Activated naive CD8-positive, alpha-beta T cell treated with anti-CD3 and anti-CD28 coated beads, Interleukin-2, amount 50 U/mL, for 24 hours (primary cell): ENCODE data around the gene DOCK9.

Experiments used
- ATAC-seq: fragments of 150-1000 bp; cut with Tn5 transposase; one replicate; pipeline ENCODE4 v1.10.0; 2021
- DNase-seq: peaks from one replicate; pipeline ENCODE4 v3.0.0; 2021
- H3K27ac Mint-ChIP-seq: one replicate; pipeline ENCODE4 v1.8.0; 2021; ENCODE audit warnings: mild to moderate bottlenecking, mixed read lengths
- H3K27me3 Mint-ChIP-seq: one replicate; pipeline ENCODE4 v1.8.0; 2021; ENCODE audit warnings: mixed read lengths
- H3K36me3 Mint-ChIP-seq: one replicate; pipeline ENCODE4 v1.8.0; 2021; ENCODE audit warnings: low read depth, mixed read lengths
- H3K4me1 Mint-ChIP-seq: one replicate; pipeline ENCODE4 v1.8.0; 2021; ENCODE audit warnings: mixed read lengths
- H3K4me3 Mint-ChIP-seq: one replicate; pipeline ENCODE4 v1.8.0; 2021; ENCODE audit warnings: mild to moderate bottlenecking, moderate library complexity, mixed read lengths
- H3K9me3 Mint-ChIP-seq: one replicate; pipeline ENCODE4 v1.8.0; 2021; ENCODE audit warnings: mixed read lengths

Gene DOCK9

DNA sequence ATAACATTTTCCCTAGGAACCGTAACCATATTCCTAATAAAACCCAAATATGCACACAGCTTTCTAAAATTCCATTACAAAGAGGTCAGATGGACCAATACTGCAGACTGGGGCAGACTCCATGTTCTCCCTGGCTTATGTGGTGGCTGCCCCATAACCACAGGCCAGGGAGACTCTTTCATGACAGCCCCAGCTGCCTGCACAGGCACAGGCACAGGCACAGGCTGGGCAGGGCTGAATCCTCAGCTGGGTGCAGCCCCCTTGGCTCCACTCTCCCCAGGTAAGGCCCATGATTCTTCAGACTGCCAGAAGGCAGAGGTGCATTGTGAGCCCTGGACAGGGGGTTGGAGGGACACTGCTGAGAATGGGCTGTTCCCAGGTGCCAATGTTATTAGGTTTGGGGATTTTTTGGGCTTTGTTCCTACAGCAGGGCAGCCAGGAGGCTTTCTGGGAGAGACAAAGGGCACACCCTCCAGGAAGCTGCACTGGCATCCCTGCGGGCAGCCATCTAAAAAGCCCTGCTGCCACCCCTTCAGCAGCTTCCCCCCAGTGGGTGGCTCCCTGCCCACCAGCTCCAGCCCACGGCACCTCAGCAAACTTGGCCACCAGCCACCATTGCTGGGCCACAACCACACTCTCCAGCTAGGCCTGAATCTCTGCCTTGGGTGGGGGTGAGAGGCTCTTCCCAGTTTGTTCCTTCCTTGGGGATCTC, 20.0 kb downstream of the DOCK9 start:
- ATAC-seq (peak; percentile 24), DNase-seq (no peak)
- Mint-ChIP-seq H3K27ac (no peak overlapping the region), H3K36me3 (peaks cover 5% of the 10 kb centered on the region), H3K4me1 (peaks cover 17% of the 10 kb centered on the region), H3K9me3 (no peaks in the 10 kb centered on the region), H3K27me3 (no peaks in the 10 kb centered on the region), H3K4me3 (no peak overlapping the region)

DNA sequence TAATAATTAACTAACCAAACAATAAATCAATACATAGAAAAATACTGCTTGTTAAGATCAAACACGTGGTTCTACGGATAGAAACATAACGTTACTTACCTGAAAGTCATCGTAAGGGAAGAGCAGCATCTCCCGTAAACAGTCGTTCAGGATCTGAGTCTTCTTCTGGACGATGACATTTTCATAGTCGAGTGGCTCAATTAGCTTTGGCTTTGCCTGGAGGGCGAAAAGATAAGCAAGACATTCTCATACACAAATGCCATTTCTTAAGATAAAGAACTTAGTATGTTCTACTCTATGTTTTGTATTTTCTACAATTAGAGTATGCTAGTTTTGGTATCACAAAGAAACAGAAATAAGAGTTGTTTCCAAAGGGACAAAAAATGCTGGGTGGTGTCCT, 22.5 kb downstream of the DOCK9 start:
- no peak overlapping the region for H3K4me3 Mint-ChIP-seq
- ATAC-seq = no peak
- no peaks in the 10 kb centered on the region for H3K9me3 Mint-ChIP-seq
- peaks cover 6% of the 10 kb centered on the region for H3K36me3 Mint-ChIP-seq
- H3K27ac Mint-ChIP-seq = no peak overlapping the region
- no peak for DNase-seq
- H3K27me3 Mint-ChIP-seq = no peaks in the 10 kb centered on the region
- peaks cover 12% of the 10 kb centered on the region for H3K4me1 Mint-ChIP-seq

DNA sequence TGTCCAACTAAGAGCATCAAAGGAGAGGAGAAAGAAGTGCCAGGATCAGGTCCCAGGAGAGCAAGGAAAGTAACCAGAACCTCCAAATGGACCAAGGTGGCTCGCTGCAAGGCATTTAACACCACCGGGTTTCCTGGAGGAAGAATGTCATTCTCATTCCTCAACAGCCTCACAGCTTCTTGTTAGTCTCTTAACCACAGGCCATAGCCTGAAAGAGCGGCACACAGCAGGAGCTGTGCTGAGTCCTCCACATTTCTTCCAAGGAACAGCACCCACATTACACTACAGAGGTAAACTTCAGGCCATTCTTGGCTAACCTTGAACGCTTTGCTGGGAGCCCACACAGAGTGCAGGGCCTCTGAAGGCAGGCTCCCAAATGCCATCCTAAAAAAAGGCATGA, 23.6 kb downstream of the DOCK9 start:
- Mint-ChIP-seq H3K4me3 (no peak overlapping the region), H3K4me1 (peaks cover 9% of the 10 kb centered on the region), H3K36me3 (peaks cover 9% of the 10 kb centered on the region), H3K27ac (no peak overlapping the region), H3K27me3 (no peaks in the 10 kb centered on the region), H3K9me3 (no peaks in the 10 kb centered on the region)
- no peak for DNase-seq
- ATAC-seq = no peak

DNA sequence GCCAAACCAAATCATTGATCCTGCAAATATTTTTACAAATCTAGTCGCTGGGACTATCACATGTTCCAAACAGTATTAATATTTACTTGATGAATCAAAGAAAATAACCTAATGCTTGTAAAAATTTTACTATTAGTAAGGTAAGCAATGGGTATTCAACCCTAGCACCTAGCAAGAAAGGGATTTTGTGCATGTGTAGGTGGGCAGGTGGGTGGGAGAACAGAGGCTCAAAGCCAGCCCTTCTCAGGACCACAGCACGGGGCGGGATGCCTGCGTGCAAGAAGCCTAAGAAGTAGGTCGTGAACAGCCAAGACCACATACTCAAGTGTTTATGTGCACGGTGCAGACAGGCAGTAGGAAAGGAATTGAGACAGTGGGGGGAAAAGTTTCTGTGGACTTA, 26.6 kb downstream of the DOCK9 start:
- Mint-ChIP-seq H3K4me1 (peaks cover 6% of the 10 kb centered on the region), H3K27me3 (no peaks in the 10 kb centered on the region), H3K9me3 (no peaks in the 10 kb centered on the region), H3K27ac (no peak overlapping the region), H3K4me3 (no peak overlapping the region), H3K36me3 (peaks cover 7% of the 10 kb centered on the region)
- no peak for DNase-seq
- ATAC-seq = no peak

DNA sequence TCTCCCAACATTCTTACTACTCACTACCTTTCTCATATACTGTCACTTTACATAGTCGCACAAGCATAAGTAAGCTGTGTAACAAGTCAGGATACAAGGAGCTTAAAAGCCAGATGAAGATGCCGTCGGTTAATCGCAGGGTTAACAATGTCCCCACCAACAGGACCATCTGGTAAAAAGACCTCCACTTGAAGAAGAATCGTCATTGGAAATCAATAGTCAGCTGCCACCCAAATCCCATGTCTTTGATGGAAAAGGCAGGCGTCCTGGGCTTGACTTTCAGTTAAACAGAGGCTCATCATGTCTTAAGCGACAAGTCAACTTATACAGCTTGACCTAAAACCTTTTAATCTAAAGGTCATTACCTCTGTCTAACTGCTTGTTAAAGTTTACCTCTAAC, 27.2 kb downstream of the DOCK9 start:
- H3K27me3 Mint-ChIP-seq = no peaks in the 10 kb centered on the region
- peaks cover 7% of the 10 kb centered on the region for H3K36me3 Mint-ChIP-seq
- ATAC-seq (no peak), DNase-seq (no peak)
- H3K9me3 Mint-ChIP-seq = no peaks in the 10 kb centered on the region
- H3K4me3 Mint-ChIP-seq = no peak overlapping the region
- H3K4me1 Mint-ChIP-seq = peaks cover 6% of the 10 kb centered on the region
- H3K27ac Mint-ChIP-seq = no peak overlapping the region

DNA sequence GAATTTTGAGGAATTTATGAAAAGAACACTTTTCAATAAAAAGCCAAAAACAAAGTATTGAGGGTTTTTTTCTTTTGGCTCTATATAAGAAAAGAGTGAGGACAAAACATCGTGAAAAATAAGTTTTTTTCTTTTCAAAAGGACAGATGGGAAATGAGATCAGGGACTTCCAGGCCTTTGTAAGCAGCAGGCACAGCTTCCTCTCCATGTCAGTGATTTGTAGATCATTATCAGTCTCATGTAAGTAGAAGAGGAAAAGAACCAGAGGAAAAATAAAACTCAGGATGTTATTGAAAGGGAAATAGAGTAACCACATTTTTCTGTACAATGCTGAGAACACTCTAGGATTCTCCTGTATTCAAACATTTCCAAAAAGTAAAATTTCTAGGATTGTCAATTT, 29.9 kb downstream of the DOCK9 start:
- peaks cover 4% of the 10 kb centered on the region for H3K36me3 Mint-ChIP-seq
- DNase-seq (no peak), ATAC-seq (no peak)
- H3K4me1 Mint-ChIP-seq = peaks cover 6% of the 10 kb centered on the region
- no peaks in the 10 kb centered on the region for H3K9me3 Mint-ChIP-seq
- H3K4me3 Mint-ChIP-seq = no peak overlapping the region
- no peak overlapping the region for H3K27ac Mint-ChIP-seq
- no peaks in the 10 kb centered on the region for H3K27me3 Mint-ChIP-seq

DNA sequence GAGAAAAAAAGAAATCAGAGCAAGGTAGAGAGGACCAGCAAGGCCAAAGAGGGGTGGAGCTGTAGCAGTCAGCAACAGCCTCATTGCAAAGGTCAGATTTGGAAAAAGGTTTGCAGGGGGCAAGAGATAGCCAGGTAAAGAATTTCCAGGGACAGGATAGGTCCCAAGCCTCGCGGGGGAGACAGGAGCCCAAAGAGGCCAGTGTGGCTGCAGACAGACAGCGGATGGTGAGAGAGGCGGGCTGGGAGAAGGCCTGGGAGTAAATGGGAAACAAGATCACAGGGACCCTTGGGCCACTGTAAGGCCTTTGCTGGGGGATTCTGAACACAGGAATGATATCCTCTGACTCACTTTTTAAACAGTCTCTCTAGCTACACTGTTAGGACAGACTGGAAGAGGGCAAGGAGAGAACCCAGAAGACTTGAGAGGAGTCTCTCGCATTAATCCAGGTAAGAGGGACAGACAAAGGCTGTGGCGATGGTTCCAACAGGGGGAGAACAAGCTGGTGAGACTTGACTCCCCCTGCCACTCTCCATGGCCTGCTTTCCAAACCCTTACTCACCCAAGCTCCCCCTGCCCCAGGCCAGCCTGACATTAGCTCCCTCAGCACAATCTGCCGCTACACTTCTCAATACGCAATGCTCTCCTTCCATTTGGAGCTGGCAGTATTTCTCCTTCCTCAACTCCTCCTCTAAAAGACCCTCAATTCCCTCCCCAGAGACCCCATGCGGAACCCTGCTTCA, 31.8 kb downstream of the DOCK9 start:
- Mint-ChIP-seq H3K4me3 (no peak overlapping the region), H3K27me3 (no peaks in the 10 kb centered on the region), H3K4me1 (peaks cover 6% of the 10 kb centered on the region), H3K36me3 (peaks cover 2% of the 10 kb centered on the region), H3K9me3 (no peaks in the 10 kb centered on the region), H3K27ac (no peak overlapping the region)
- no peak for ATAC-seq
- no peak for DNase-seq

DNA sequence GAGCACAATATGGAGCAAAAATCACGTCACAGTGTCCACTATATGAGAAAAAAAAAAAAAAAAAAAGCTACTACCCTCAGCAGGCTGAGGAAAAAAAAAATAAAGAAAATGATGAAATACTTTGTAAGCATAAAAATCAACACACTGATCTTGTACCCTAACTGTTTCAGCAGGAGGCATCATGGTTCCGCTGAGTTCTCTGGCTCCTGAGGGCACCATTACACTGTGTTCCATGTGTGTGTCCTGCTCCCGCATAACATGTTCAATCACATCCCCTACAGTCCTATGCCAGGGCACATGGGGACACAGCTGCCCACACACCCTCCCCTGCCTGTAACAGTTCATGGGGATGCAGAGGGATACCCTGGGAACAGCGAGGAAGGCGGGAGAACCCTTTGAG, 33.5 kb downstream of the DOCK9 start:
- no peak overlapping the region for H3K27ac Mint-ChIP-seq
- no peaks in the 10 kb centered on the region for H3K27me3 Mint-ChIP-seq
- no peaks in the 10 kb centered on the region for H3K36me3 Mint-ChIP-seq
- no peaks in the 10 kb centered on the region for H3K9me3 Mint-ChIP-seq
- DNase-seq (no peak), ATAC-seq (no peak)
- no peak overlapping the region for H3K4me3 Mint-ChIP-seq
- peaks cover 2% of the 10 kb centered on the region for H3K4me1 Mint-ChIP-seq

DNA sequence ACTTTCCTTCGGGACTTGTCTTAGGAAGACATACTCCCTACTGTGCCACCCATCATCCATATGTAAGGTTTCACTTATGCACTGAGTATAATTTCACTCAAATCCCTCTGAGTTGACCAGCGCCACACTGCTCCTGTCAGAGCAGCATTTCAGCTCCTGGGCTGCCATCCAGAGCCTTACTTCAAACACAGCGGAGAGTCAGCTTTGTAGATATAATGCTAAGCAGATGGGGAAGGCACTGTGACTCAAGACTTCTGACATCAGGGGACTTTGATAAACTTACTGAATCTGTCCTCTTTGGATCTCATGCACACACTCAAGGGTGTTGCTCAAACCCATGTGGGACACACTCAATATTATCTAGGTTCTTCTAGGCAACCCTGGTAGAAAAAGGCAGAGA, 34.9 kb downstream of the DOCK9 start:
- no peak overlapping the region for H3K4me3 Mint-ChIP-seq
- peaks cover under 1% of the 10 kb centered on the region for H3K4me1 Mint-ChIP-seq
- H3K9me3 Mint-ChIP-seq = no peaks in the 10 kb centered on the region
- H3K36me3 Mint-ChIP-seq = no peaks in the 10 kb centered on the region
- H3K27me3 Mint-ChIP-seq = no peaks in the 10 kb centered on the region
- no peak overlapping the region for H3K27ac Mint-ChIP-seq
- no peak for DNase-seq
- ATAC-seq = no peak

DNA sequence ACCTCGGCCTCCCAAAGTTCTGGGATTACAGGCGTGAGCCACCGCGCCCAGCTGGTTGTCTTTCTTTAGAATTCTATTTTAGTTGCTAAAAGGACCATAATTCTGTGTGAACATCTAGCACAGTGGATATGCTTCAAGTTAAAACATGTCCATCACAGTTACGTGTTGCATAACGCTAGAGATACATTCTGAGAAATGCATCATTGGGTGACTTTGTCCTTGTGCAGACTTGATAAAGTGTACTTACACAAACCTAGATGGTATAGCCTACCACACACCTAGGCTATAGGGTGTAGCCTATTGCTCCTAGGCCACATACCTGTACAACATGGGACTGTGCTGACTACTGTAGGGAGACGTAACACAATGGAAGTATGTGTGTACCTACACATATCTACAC, 35.4 kb downstream of the DOCK9 start:
- H3K4me3 Mint-ChIP-seq = no peak overlapping the region

DNA sequence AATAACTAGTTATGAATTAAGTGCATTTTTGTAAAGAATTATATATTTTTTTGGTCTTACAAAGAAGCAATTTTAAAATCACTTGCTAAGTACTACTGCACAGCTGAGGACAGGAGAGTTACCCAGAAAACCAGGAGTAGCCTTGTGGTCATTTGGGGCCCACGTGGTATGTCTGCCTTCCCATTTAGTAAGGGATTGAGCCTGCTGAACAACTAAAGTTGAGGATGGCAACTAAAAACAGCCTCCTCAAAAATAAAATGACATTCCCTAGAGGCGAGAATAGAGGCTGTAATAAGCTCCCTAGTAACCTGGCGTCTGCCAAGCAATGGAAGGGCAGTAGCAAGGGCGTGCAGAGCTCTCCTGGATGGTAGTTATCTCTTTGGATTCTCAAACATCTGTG, 36.3 kb downstream of the DOCK9 start:
- no peak for DNase-seq
- Mint-ChIP-seq H3K9me3 (no peaks in the 10 kb centered on the region), H3K27ac (no peak overlapping the region), H3K27me3 (no peaks in the 10 kb centered on the region), H3K4me1 (peaks cover 2% of the 10 kb centered on the region), H3K36me3 (no peaks in the 10 kb centered on the region), H3K4me3 (no peak overlapping the region)
- ATAC-seq = no peak

More for the DNA sequence above, 35.4 kb downstream of the DOCK9 start:
- no peaks in the 10 kb centered on the region for H3K9me3 Mint-ChIP-seq
- no peak for DNase-seq
- H3K4me1 Mint-ChIP-seq = peaks cover 2% of the 10 kb centered on the region
- H3K36me3 Mint-ChIP-seq = no peaks in the 10 kb centered on the region
- ATAC-seq = no peak
- H3K27me3 Mint-ChIP-seq = no peaks in the 10 kb centered on the region
- no peak overlapping the region for H3K27ac Mint-ChIP-seq

DNA sequence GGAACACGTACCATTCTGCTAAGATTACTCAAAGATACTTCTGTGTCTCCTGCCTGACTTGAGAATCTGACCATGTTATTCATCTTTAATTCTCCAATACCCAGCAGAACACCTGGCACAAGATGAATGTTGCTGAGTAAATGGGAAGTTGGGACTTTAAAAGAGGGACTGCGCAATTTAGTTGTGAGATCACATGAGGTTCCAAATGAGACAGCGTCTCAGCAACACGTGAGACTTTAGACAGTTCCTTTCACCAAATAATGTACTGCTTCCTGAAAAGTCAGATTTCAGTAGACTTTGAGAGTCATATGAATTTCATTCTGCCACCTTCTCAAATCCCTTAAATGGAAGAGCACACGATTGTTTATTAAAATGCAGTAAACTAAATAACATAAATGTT, 36.7 kb downstream of the DOCK9 start:
- Mint-ChIP-seq H3K36me3 (peaks cover under 1% of the 10 kb centered on the region), H3K9me3 (peaks cover 2% of the 10 kb centered on the region), H3K4me1 (peaks cover 2% of the 10 kb centered on the region), H3K4me3 (no peak overlapping the region), H3K27ac (no peak overlapping the region), H3K27me3 (no peaks in the 10 kb centered on the region)
- ATAC-seq (no peak), DNase-seq (no peak)

DNA sequence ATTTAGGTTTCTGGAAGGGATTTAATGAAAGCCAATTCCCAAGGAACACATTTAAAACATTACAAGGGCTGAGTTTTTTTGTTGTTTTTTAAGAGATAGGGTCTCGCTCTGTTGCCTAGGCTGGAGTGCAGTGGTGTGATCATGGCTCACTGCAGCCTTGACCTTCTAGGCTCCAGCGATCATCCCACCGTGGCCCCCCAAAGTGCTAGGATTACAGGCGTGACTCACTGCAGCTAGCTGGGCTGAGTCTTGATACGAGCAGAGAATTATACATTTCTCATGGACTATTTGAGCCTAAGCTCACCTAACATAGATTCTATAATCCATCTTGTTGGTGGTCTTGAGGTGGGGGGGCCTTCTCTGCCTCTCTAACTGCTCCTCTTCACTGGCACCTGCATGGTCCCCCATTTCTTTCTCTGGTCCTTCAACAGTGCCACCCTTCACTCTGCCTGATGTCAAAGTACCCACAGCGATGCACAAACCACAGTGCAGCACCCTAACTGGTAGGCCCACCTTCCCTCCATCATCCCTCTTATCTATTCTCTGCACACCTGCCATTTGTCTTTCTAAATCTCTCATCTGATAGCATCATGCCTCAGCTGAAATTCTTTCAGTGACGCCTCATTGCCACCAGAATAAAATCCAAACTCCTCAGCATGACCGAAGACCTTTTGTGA, 37.4 kb downstream of the DOCK9 start:
- ATAC-seq (no peak), DNase-seq (no peak)
- Mint-ChIP-seq H3K27me3 (no peaks in the 10 kb centered on the region), H3K27ac (no peak overlapping the region), H3K4me1 (peaks cover 2% of the 10 kb centered on the region), H3K9me3 (peaks cover 5% of the 10 kb centered on the region), H3K4me3 (no peak overlapping the region), H3K36me3 (peaks cover 4% of the 10 kb centered on the region)

DNA sequence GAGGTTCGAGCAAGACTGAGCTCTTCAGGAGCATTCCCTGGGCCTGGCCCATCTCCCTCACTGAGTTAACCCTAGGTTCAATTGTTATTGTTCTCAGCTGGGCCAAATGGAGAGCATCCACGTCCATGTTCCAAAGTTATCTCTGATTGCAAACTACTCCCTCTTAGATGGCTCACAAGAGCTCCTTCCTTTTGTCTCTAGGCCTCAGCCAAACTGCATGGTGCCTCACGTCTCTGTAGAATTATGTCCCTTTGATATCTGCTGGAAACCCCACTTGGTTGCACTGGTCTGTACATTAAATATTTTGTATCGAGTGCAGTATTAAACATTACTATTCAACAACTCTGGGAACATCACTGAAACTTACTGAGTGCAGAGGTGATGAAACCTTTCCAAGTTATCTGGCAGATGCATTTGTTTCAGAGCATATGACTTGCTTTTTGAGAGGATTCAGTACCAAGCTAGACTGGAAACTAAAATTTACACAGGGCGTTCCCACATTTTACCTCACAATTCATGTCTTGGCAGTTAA, 38.1 kb downstream of the DOCK9 start:
- ATAC-seq (no peak), DNase-seq (no peak)
- H3K9me3 Mint-ChIP-seq = peaks cover 8% of the 10 kb centered on the region
- no peak overlapping the region for H3K27ac Mint-ChIP-seq
- no peaks in the 10 kb centered on the region for H3K27me3 Mint-ChIP-seq
- H3K36me3 Mint-ChIP-seq = peaks cover 7% of the 10 kb centered on the region
- peaks cover 2% of the 10 kb centered on the region for H3K4me1 Mint-ChIP-seq
- H3K4me3 Mint-ChIP-seq = no peak overlapping the region

DNA sequence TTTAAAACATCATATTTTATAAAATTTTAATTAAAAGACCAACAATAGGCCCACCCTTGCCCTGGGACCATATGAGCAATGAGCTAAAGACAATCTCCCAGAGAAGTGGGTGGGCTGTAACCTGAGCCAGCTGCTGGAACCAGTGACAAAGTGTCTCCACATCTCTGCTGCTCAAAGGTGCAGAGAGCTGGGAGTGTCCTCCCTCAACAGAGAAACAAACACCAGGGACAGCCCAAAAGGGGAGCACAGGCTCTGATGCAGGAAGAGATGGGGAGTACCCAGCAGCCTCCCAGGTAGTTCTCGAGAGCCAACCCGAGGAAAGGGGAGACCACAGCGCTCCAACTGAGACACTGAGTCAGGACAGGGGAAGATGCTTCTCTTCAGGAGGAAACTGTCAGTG, 39.1 kb downstream of the DOCK9 start:
- Mint-ChIP-seq H3K36me3 (peaks cover 15% of the 10 kb centered on the region), H3K4me1 (peaks cover 2% of the 10 kb centered on the region), H3K9me3 (peaks cover 14% of the 10 kb centered on the region), H3K27me3 (no peaks in the 10 kb centered on the region), H3K27ac (no peak overlapping the region), H3K4me3 (no peak overlapping the region)
- ATAC-seq = no peak
- DNase-seq = no peak
